HepG2 (cell line): ENCODE measurements around the gene RASAL3. TPM values are rescaled to one million over a fixed set of nuclear protein-coding genes. Genes with fewer than 3 reads are reported as not detected.

Source experiments
- ATAC-seq: fragments of 200-7000 bp; cut with Tn5 transposase; 3 replicates; pipeline ENCODE4 v1.9.1; 2020; ENCODE audit warnings: mild to moderate bottlenecking, moderate library complexity
- BruUV-seq: library from RNA; stranded (reverse); fragments of 400-500 nt; replicated peaks from 2 replicates; lab custom pipeline; 2021; lab: Mats Ljungman, UMichigan
- CTCF ChIA-PET: fragments of 300-600 bp; formaldehyde crosslinking; extraction: SDS; loops from one replicate; lab custom pipeline; 2021; ENCODE audit warnings: low total read pairs, inconsistent platforms, low intra/inter-chr PET ratio; lab: Yijun Ruan, JAX
- POLR2A ChIA-PET: fragments of 350-600 bp; sonication (Branson Sonifier 250); formaldehyde crosslinking; loops from one replicate; lab custom pipeline; 2020; ENCODE audit warnings: antibody characterized with exemption, inconsistent platforms; lab: Yijun Ruan, JAX
- DNase-seq: peaks from one replicate; pipeline ENCODE4 v3.0.0-alpha.2; 2015; ENCODE audit warnings: low spot score
- FAIRE-seq: peaks from 3 replicates; lab custom pipeline; 2011; peaks lifted over from hg19 to GRCh38; lab: Jason Lieb, UNC
- H2AFZ ChIP-seq: one replicate; pipeline ENCODE4 v1.6.1; 2011; ENCODE audit warnings: low read length, inconsistent platforms
- H3K27ac ChIP-seq: fragments of 300-600 bp; 3 replicates; pipeline ENCODE4 v1.8.0; 2011; ENCODE audit warnings: mixed run types, mild to moderate bottlenecking, mixed read lengths, low read length, inconsistent platforms; ENCODE audit not compliant: insufficient read depth; ENCODE audit errors: extremely low read length
- H3K27me3 ChIP-seq, 2 experiments: fragments of 200-600 bp in 1 of 2; 2 replicates in 1 of 2; 3 replicates in 1 of 2; pipeline versions ENCODE4 v1.6.0 to v1.8.0; 2011; ENCODE audit warnings: low read length in 2 of 2, mild to moderate bottlenecking in 2 of 2, moderate library complexity in 2 of 2, inconsistent platforms in 1 of 2; ENCODE audit not compliant: insufficient read depth in 2 of 2, control insufficient read depth in 1 of 2
- H3K36me3 ChIP-seq, 2 experiments: fragments of 200-600 bp in 1 of 2; replicated peaks in 1 of 2; 2 replicates in 1 of 2; 3 replicates in 1 of 2; pipeline versions ENCODE4 v1.5.1 to v1.8.0; 2011; ENCODE audit warnings: low read length in 2 of 2, inconsistent platforms in 1 of 2; ENCODE audit not compliant: insufficient read depth in 2 of 2, control insufficient read depth in 1 of 2
- H3K4me1 ChIP-seq: 2 replicates; pipeline ENCODE4 v1.5.1; 2012; ENCODE audit warnings: low read length, inconsistent platforms; ENCODE audit not compliant: insufficient read depth
- H3K4me2 ChIP-seq: 2 replicates; pipeline ENCODE4 v1.6.0; 2011; ENCODE audit warnings: low read depth, low read length, inconsistent platforms
- H3K4me3 ChIP-seq, 3 experiments: fragments of 200-600 bp in 1 of 3; sonication (generic), shearing (Covaris generic) in 1 of 3; replicated peaks in 1 of 3; 2 replicates each; pipeline ENCODE4 v1.5.1; 2011 to 2016; ENCODE audit warnings: low read length in 3 of 3, inconsistent platforms in 2 of 3, low read depth in 2 of 3, mild to moderate bottlenecking in 2 of 3, control low read depth in 1 of 3, mixed read lengths in 1 of 3; ENCODE audit not compliant: insufficient read depth in 1 of 3
- H3K79me2 ChIP-seq: one replicate; pipeline ENCODE4 v1.6.1; 2011; ENCODE audit warnings: low read length, inconsistent platforms; ENCODE audit not compliant: insufficient read depth
- H3K9ac ChIP-seq: 2 replicates; pipeline ENCODE4 v1.6.0; 2011; ENCODE audit warnings: mild to moderate bottlenecking, low read depth, low read length, inconsistent platforms; ENCODE audit not compliant: insufficient read depth
- H3K9me3 ChIP-seq: 2 replicates; pipeline ENCODE4 v1.5.1; 2012; ENCODE audit warnings: mild to moderate bottlenecking, low read length
- H4K20me1 ChIP-seq: 2 replicates; pipeline ENCODE4 v1.6.0; 2011; ENCODE audit warnings: inconsistent platforms, mild to moderate bottlenecking, low read length, moderate library complexity; ENCODE audit not compliant: insufficient read depth
- ATRX ChIP-seq: sonication (generic); formaldehyde crosslinking; IDR thresholded peaks from 2 replicates; pipeline ENCODE4 v1.4.0; 2020; ENCODE audit warnings: missing genetic modification reagents, borderline replicate concordance
- JUN ChIP-seq: sonication (generic); formaldehyde crosslinking; IDR thresholded peaks from 2 replicates; pipeline ENCODE4 v1.4.0; 2020; ENCODE audit warnings: mild to moderate bottlenecking, missing genetic modification reagents
- PAX8 ChIP-seq: sonication (generic); formaldehyde crosslinking; IDR thresholded peaks from 2 replicates; pipeline ENCODE4 v1.8.0; 2022; ENCODE audit warnings: mild to moderate bottlenecking, missing genetic modification reagents, borderline replicate concordance
- SP1 ChIP-seq, 2 experiments: fragments of 450-650 bp in 1 of 2; sonication (generic) in 1 of 2; formaldehyde crosslinking in 1 of 2; IDR thresholded peaks; 2 replicates each; pipeline versions ENCODE4 v1.4.0 to v1.6.1; 2016 to 2020; ENCODE audit warnings: missing genetic modification reagents in 1 of 2
- WGBS: methylation state at CpG from one replicate; pipeline ENCODE4 v1.1.6; 2017; ENCODE audit warnings: low lambda C conversion rate; 5-methylcytosine and 5-hydroxymethylcytosine counted together
- in situ Hi-C: cut with HindIII; loops from 2 replicates; pipeline ENCODE4 v1.10.0; 2017; ENCODE audit warnings: low pct_unique_long_range_greater_than_20kb; ENCODE audit not compliant: extremely low pct_ligation_motif_present
- intact Hi-C: fragments of 100-400 bp; cut with micrococcal nuclease; formaldehyde crosslinking; loops from one replicate; pipeline ENCODE4 v1.10.0; 2022; ENCODE audit not compliant: unreplicated experiment
- polyA plus RNA-seq, 8 experiments: library from polyadenylated mRNA; depleted of rRNA in 3 of 8; stranded (reverse) in 7 of 8; unstranded in 1 of 8; fragments of >200 nt; fragmentation: Illumina TruSeq in 4 of 8; extraction: Trizol in 4 of 8; gene quantifications; 2 replicates each; pipeline versions ENCODE4 v1.2.1 to v1.2.3, GENCODE V29; 2011 to 2016; ENCODE audit warnings: low read depth in 4 of 8, missing spikeins in 1 of 8, mixed read lengths in 1 of 8; ENCODE audit not compliant: insufficient read depth in 1 of 8
- total RNA-seq, 5 experiments: library from RNA; depleted of rRNA; stranded (reverse); fragments of >200 nt; fragmentation: Illumina TruSeq; extraction: Trizol; gene quantifications; 2 replicates each; pipeline ENCODE4 v1.2.3, GENCODE V29; 2016; ENCODE audit warnings: low read depth in 1 of 5
- TF ChIP-seq, protein P1 (sequence below): sonication (generic); formaldehyde crosslinking; IDR thresholded peaks from 2 replicates; pipeline ENCODE4 v1.8.0; 2022; ENCODE audit warnings: missing genetic modification reagents, mild to moderate bottlenecking, inconsistent platforms, borderline replicate concordance
- TF ChIP-seq, protein P2 (sequence below): IDR thresholded peaks from 2 replicates; pipeline ENCODE4 v1.6.1; 2016
- TF ChIP-seq, protein P3 (sequence below): sonication (generic); formaldehyde crosslinking; IDR thresholded peaks from 2 replicates; pipeline ENCODE4 v1.4.0; 2020; ENCODE audit warnings: missing genetic modification reagents, borderline replicate concordance

RASAL3 gene
- total and polyA plus RNA-seq, 2 of the 13 experiments (the other 11 are each of a cell fraction or from before 2014, with no cell fraction given), result not detected

DNA sequence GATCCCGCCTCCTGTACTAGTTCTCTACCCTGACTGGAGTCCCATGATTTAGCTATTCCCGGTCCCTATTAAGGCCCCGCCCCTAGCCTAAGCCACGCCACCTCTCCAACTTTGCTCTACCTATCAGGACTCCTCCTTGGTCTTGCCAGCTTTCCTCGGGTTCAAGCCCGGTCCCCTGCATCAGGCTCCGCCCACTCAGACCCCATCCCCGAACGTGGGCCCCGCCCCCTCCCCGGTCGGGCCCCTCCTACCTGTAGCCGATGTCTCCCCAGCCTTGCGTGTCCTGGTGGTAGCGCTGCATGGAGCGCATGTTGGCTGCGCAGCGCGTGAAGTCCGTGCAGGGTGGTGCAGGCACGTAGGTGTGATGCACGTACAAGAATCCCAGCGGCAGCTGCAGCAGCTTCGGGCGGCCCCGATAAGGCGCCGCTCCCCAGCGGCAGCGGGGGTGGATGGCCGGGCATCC lies 7.3 kb upstream of the RASAL3 start:
- Histone ChIP-seq H4K20me1 (no peaks in the 10 kb centered on the region), H3K79me2 (no peaks in the 10 kb centered on the region), H3K9ac (no peak overlapping the region), H3K4me3 (no peak overlapping the region), H3K36me3 (no peaks in the 10 kb centered on the region), H2AFZ (no peak overlapping the region), H3K27ac (no peak overlapping the region), H3K4me1 (peaks cover 25% of the 10 kb centered on the region), H3K4me2 (no peak overlapping the region), H3K9me3 (no peaks in the 10 kb centered on the region), H3K27me3 (no peaks in the 10 kb centered on the region)
- DNase-seq (no peak), FAIRE-seq (no peak), ATAC-seq (no peak)
- no TSS peak for BruUV-seq
- TF ChIP-seq, protein P1, sequence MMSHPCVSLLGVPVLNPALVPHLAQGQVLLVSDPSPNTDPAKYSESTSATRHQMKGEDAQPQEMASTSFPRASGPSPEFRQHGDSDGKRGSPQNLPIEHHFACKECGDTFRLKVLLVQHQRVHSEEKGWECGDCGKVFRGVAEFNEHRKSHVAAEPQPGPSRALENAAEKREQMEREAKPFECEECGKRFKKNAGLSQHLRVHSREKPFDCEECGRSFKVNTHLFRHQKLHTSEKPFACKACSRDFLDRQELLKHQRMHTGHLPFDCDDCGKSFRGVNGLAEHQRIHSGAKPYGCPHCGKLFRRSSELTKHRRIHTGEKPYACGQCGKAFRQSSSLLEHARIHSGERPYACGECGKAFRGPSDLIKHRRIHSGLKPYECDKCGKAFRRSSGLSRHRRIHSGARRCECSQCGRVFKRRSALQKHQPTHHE (CRISPR knock-in tag), result no peak
- intact Hi-C loops (no loop called here), in situ Hi-C loops (no loop called here)
- ChIA-PET POLR2A (no interaction called here), CTCF (no interaction called here)
- WGBS, result 81% methylated on average over 23 of the region's 31 CpGs

DNA sequence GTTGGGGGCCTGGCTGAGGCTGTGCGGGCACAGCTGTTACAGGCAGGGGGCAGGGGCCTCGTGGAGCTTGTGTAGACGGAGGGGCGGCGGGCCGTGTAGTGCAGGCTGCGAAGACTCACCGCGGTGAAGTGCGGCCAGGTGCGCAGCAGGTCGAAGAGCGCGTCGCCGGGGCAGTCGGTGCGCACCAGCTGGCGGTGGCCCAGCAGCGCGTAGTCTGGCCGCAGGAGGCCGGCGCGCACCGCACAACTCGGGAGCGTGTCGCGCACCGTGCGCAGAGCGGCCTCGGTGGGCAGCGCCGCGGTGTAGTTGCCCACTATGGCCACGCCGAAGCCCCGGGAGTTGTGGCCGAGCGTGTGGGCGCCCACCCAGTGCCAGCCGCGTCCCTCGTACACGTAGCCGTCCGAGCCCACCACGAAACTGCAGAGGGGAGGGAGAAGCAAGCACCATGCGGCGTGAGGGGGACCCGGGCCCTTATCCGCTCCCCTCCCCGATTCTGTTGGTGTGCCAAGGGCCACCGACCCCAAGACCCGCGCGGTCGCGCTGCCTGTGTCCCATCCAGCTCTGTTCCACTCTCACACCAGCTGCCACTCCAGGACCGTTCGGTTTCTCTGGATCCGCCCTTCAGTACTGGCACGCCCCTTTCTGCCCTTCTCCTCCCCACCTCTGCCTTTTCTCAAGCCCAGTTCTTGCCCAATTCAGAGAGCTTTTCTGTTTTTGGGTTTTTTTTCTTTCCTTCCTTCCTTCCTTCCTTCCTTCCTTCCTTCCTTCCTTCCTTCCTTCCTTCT lies 5.4 kb upstream of the RASAL3 start:
- H3K27ac ChIP-seq, result no peak overlapping the region
- DNase-seq, result no peak
- no peak for FAIRE-seq
- 87% methylated on average over 36 of the region's 65 CpGs for WGBS
- no peak overlapping the region for H3K9ac ChIP-seq
- no TSS peak for BruUV-seq
- H3K4me1 ChIP-seq, result peaks cover 33% of the 10 kb centered on the region
- no peaks in the 10 kb centered on the region for H3K79me2 ChIP-seq
- in situ Hi-C loops, result no loop called here
- TF ChIP-seq JUN (CRISPR knock-in tag) (no peak), PAX8 (CRISPR knock-in tag) (no peak), ATRX (CRISPR knock-in tag) (no peak), SP1 (IDR thresholded peaks at IDR 0.05) (no peak), SP1 (CRISPR knock-in tag; IDR thresholded peaks at IDR 0.05) (no peak)
- TF ChIP-seq, protein P2, sequence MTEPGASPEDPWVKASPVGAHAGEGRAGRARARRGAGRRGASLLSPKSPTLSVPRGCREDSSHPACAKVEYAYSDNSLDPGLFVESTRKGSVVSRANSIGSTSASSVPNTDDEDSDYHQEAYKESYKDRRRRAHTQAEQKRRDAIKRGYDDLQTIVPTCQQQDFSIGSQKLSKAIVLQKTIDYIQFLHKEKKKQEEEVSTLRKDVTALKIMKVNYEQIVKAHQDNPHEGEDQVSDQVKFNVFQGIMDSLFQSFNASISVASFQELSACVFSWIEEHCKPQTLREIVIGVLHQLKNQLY, result no peak
- TF ChIP-seq, protein P3, sequence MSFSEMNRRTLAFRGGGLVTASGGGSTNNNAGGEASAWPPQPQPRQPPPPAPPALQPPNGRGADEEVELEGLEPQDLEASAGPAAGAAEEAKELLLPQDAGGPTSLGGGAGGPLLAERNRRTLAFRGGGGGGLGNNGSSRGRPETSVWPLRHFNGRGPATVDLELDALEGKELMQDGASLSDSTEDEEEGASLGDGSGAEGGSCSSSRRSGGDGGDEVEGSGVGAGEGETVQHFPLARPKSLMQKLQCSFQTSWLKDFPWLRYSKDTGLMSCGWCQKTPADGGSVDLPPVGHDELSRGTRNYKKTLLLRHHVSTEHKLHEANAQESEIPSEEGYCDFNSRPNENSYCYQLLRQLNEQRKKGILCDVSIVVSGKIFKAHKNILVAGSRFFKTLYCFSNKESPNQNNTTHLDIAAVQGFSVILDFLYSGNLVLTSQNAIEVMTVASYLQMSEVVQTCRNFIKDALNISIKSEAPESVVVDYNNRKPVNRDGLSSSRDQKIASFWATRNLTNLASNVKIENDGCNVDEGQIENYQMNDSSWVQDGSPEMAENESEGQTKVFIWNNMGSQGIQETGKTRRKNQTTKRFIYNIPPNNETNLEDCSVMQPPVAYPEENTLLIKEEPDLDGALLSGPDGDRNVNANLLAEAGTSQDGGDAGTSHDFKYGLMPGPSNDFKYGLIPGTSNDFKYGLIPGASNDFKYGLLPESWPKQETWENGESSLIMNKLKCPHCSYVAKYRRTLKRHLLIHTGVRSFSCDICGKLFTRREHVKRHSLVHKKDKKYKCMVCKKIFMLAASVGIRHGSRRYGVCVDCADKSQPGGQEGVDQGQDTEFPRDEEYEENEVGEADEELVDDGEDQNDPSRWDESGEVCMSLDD (CRISPR knock-in tag), result no peak
- 0 out of 2 replicates have a peak overlapping the region, but pooled peaks have one; percentile 23 for H3K4me2 ChIP-seq
- ChIA-PET CTCF (no interaction called here), POLR2A (no interaction called here)
- no peaks in the 10 kb centered on the region for H3K36me3 ChIP-seq
- H3K9me3 ChIP-seq, result no peaks in the 10 kb centered on the region
- H2AFZ ChIP-seq, result no peak overlapping the region
- H3K4me3 ChIP-seq, result no peak overlapping the region
- no peaks in the 10 kb centered on the region for H4K20me1 ChIP-seq
- intact Hi-C loops, result no loop called here
- H3K27me3 ChIP-seq, result no peaks in the 10 kb centered on the region
- ATAC-seq, result no peak; the same call in 2 of the 3 replicates
